NCI-H128 (cell line): ENCODE measurements around the gene TAAR8.
"Not testable (repeated sequence)": the region's sequence is repeated elsewhere in the genome, so short reads cannot be mapped to it uniquely, and the experiment has no call there.

Source experiments
- DNase-seq: peaks from one replicate; lab custom pipeline; 2025; ENCODE audit not compliant: unreplicated experiment; lab: John Stamatoyannopoulos, UW

TAAR8 gene

GRCh38 chr6:132544826-132545225 lies 7.6 kb upstream of the TAAR8 start:
- no peak for DNase-seq

GRCh38 chr6:132548746-132549463 lies 3.6 kb upstream of the TAAR8 start:
- DNase-seq: no peak

GRCh38 chr6:132551214-132551613 lies 1.3 kb upstream of the TAAR8 start:
- no peak for DNase-seq

- not testable (repeated sequence) for DNase-seq
These were observed 7.6 kb downstream of the TAAR8 start for GRCh38 chr6:132560087-132560486.

GRCh38 chr6:132566404-132566803 lies 13.9 kb downstream of the TAAR8 start:
- no peak for DNase-seq

GRCh38 chr6:132567566-132567965 lies 15.1 kb downstream of the TAAR8 start:
- no peak for DNase-seq

GRCh38 chr6:132568611-132569010 lies 16.1 kb downstream of the TAAR8 start:
- no peak for DNase-seq

GRCh38 chr6:132569170-132569569 lies 16.7 kb downstream of the TAAR8 start:
- DNase-seq: no peak

- no peak for DNase-seq
These were observed 17.8 kb downstream of the TAAR8 start, which contains the start of gene TAAR6 for GRCh38 chr6:132570221-132570777. TSS of gene TAAR6 (plus strand) at chr6:132570322. CDS start at chr6:132570322, 0 bp downstream.

- no peak for DNase-seq
These were observed 19.3 kb downstream of the TAAR8 start for GRCh38 chr6:132571774-132572173.

GRCh38 chr6:132584698-132585097 lies 32.2 kb downstream of the TAAR8 start:
- no peak for DNase-seq

- no peak for DNase-seq
These were observed 35.0 kb downstream of the TAAR8 start for GRCh38 chr6:132587424-132587823.

- no peak for DNase-seq
These were observed 37.0 kb downstream of the TAAR8 start, which contains the start of gene TAAR5 for GRCh38 chr6:132589454-132589853. TSS of gene TAAR5 (minus strand) at chr6:132589741. CDS start at chr6:132589686, 55 bp downstream.

- no peak for DNase-seq
These were observed 37.9 kb downstream of the TAAR8 start for GRCh38 chr6:132590362-132590761.

GRCh38 chr6:132592855-132593254 lies 40.4 kb downstream of the TAAR8 start:
- DNase-seq: no peak

- no peak for DNase-seq
These were observed 43.7 kb downstream of the TAAR8 start for GRCh38 chr6:132596201-132596600.

- DNase-seq: no peak
These were observed 46.0 kb downstream of the TAAR8 start for GRCh38 chr6:132598473-132598872.

GRCh38 chr6:132600900-132601299 lies 48.4 kb downstream of the TAAR8 start:
- not testable (repeated sequence) for DNase-seq
